Subcutaneous abdominal adipose tissue (tissue), 5 donors: ENCODE data around the gene PARVG.
"Not testable (repeated sequence)": the region's sequence is repeated elsewhere in the genome, so short reads cannot be mapped to it uniquely, and the experiment has no call there.

ENCODE experiments used
- H3K27ac ChIP-seq: one replicate; pipeline ENCODE4 v1.7.0; 2013; ENCODE audit warnings: low read depth, mild to moderate bottlenecking, inconsistent platforms, low read length, moderate library complexity
- H3K27me3 ChIP-seq, 5 donors: one replicate each; pipeline ENCODE4 v1.7.0; 2013; ENCODE audit warnings: low read length in 5 of 5, inconsistent platforms in 1 of 5; ENCODE audit not compliant: control insufficient read depth in 5 of 5, insufficient read depth in 4 of 5
- H3K36me3 ChIP-seq, 5 donors: one replicate each; pipeline ENCODE4 v1.7.0; 2013; ENCODE audit warnings: low read length in 5 of 5; ENCODE audit not compliant: control insufficient read depth in 5 of 5, insufficient read depth in 5 of 5
- H3K4me1 ChIP-seq, 5 donors: one replicate each; pipeline ENCODE4 v1.7.0; 2013; ENCODE audit warnings: low read length in 5 of 5, mild to moderate bottlenecking in 3 of 5, moderate library complexity in 1 of 5; ENCODE audit not compliant: control insufficient read depth in 5 of 5, insufficient read depth in 5 of 5
- H3K4me3 ChIP-seq, 5 donors: one replicate each; pipeline ENCODE4 v1.7.0; 2013; ENCODE audit warnings: low read length in 5 of 5, low read depth in 1 of 5
- H3K9ac ChIP-seq, 5 donors: one replicate each; pipeline ENCODE4 v1.7.0; 2013; ENCODE audit warnings: low read length in 5 of 5, mild to moderate bottlenecking in 4 of 5, moderate library complexity in 3 of 5
- H3K9me3 ChIP-seq, 5 donors: one replicate each; pipeline ENCODE4 v1.7.0; 2013; ENCODE audit warnings: low read length in 5 of 5; ENCODE audit not compliant: control insufficient read depth in 5 of 5
- donor health status: healthy.
- donor health status: healthy.
- donor health status: healthy.
- donor health status: healthy.
- donor health status: healthy.

The PARVG gene

GRCh38 chr22:44224166-44224565, 43.4 kb downstream of the PARVG start:
- H3K4me1 ChIP-seq = no peaks in the 10 kb centered on the region
- no peaks in the 10 kb centered on the region for H3K36me3 ChIP-seq
- no peak overlapping the region for H3K9ac ChIP-seq
- H3K27me3 ChIP-seq = peaks cover 0 to 19% (median 4%) of the 10 kb centered on the region in 5 donors
- H3K27ac ChIP-seq = no peak overlapping the region
- H3K9me3 ChIP-seq = peaks cover 4 to 21% (median 14%) of the 10 kb centered on the region in 5 donors
- no peak overlapping the region for H3K4me3 ChIP-seq

- Histone ChIP-seq H3K9me3 (peaks cover 8 to 31% (median 22%) of the 10 kb centered on the region in 5 donors), H3K27ac (no peak overlapping the region), H3K9ac (no peak overlapping the region), H3K36me3 (no peaks in the 10 kb centered on the region), H3K4me1 (no peaks in the 10 kb centered on the region), H3K27me3 (peaks cover 0 to 17% (median 4%) of the 10 kb centered on the region in 5 donors), H3K4me3 (no peak overlapping the region)
Observed at GRCh38 chr22:44225091-44225689, 44.5 kb downstream of the PARVG start.

GRCh38 chr22:44225812-44226211, 45.1 kb downstream of the PARVG start:
- peaks cover 8 to 32% (median 22%) of the 10 kb centered on the region in 5 donors for H3K9me3 ChIP-seq
- H3K4me3 ChIP-seq = no peak overlapping the region
- H3K27me3 ChIP-seq = peaks cover 0 to 17% (median 4%) of the 10 kb centered on the region in 5 donors
- H3K27ac ChIP-seq = no peak overlapping the region
- no peak overlapping the region for H3K9ac ChIP-seq
- H3K4me1 ChIP-seq = no peaks in the 10 kb centered on the region
- no peaks in the 10 kb centered on the region for H3K36me3 ChIP-seq

- Histone ChIP-seq H3K4me3 (no peak overlapping the region), H3K36me3 (no peaks in the 10 kb centered on the region), H3K4me1 (no peaks in the 10 kb centered on the region), H3K27me3 (peaks cover 0 to 17% (median 4%) of the 10 kb centered on the region in 5 donors), H3K27ac (no peak overlapping the region), H3K9me3 (peaks cover 8 to 25% (median 18%) of the 10 kb centered on the region in 5 donors), H3K9ac (no peak overlapping the region)
Observed at GRCh38 chr22:44229331-44229730, 48.6 kb downstream of the PARVG start.

- Histone ChIP-seq H3K27me3 (peaks cover 0 to 17% (median 4%) of the 10 kb centered on the region in 5 donors), H3K4me3 (no peak overlapping the region), H3K9ac (no peak overlapping the region), H3K27ac (no peak overlapping the region), H3K4me1 (no peaks in the 10 kb centered on the region), H3K9me3 (peaks cover 8 to 25% (median 18%) of the 10 kb centered on the region in 5 donors), H3K36me3 (no peaks in the 10 kb centered on the region)
Observed at GRCh38 chr22:44229809-44230208, 49.1 kb downstream of the PARVG start.

GRCh38 chr22:44231233-44231632, 50.5 kb downstream of the PARVG start:
- H3K4me3 ChIP-seq = no peak overlapping the region
- H3K27me3 ChIP-seq = peaks cover 0 to 5% (median under 1%) of the 10 kb centered on the region in 5 donors
- H3K36me3 ChIP-seq = no peaks in the 10 kb centered on the region
- H3K27ac ChIP-seq = no peak overlapping the region
- H3K9me3 ChIP-seq = peaks cover 8 to 25% (median 18%) of the 10 kb centered on the region in 5 donors
- H3K9ac ChIP-seq = no peak overlapping the region
- no peaks in the 10 kb centered on the region for H3K4me1 ChIP-seq

- not testable (repeated sequence) for H3K27me3 ChIP-seq, H3K4me1 ChIP-seq, H3K27ac ChIP-seq, H3K9ac ChIP-seq, H3K36me3 ChIP-seq, H3K4me3 ChIP-seq
- peaks cover 2 to 15% (median 5%) of the 10 kb centered on the region in 5 donors for H3K9me3 ChIP-seq
Observed at GRCh38 chr22:44234372-44234771, 53.6 kb downstream of the PARVG start.

- Histone ChIP-seq H3K9ac (no peak overlapping the region), H3K36me3 (no peaks in the 10 kb centered on the region), H3K4me1 (no peaks in the 10 kb centered on the region), H3K4me3 (no peak overlapping the region), H3K27ac (no peak overlapping the region), H3K27me3 (no peaks in the 10 kb centered on the region), H3K9me3 (peaks cover 0 to 6% (median 0%) of the 10 kb centered on the region in 5 donors)
Observed at GRCh38 chr22:44237290-44237689, 56.6 kb downstream of the PARVG start.

- H3K9me3 ChIP-seq, H3K4me3 ChIP-seq, H3K36me3 ChIP-seq, H3K27ac ChIP-seq, H3K9ac ChIP-seq, H3K4me1 ChIP-seq: not testable (repeated sequence)
- H3K27me3 ChIP-seq = peaks cover 12 to 18% (median 17%) of the 10 kb centered on the region in 5 donors
Observed at GRCh38 chr22:44241121-44241520, 60.4 kb downstream of the PARVG start.

GRCh38 chr22:44242946-44243724, 62.4 kb downstream of the PARVG start:
- Histone ChIP-seq H3K4me1 (no peaks in the 10 kb centered on the region), H3K9me3 (no peaks in the 10 kb centered on the region), H3K4me3 (no peak overlapping the region), H3K27me3 (peaks cover 12 to 30% (median 18%) of the 10 kb centered on the region in 5 donors), H3K27ac (no peak overlapping the region), H3K9ac (no peak overlapping the region), H3K36me3 (no peaks in the 10 kb centered on the region)
